SK-N-SH (cell line): ENCODE data around the gene PKD2L1. TPM values are rescaled to one million over a fixed set of nuclear protein-coding genes. Genes with fewer than 3 reads are reported as not detected.

Experiments
- CTCF ChIA-PET: fragments of 300-600, 350-600 bp; formaldehyde crosslinking; extraction: SDS; loops from one replicate; lab custom pipeline; 2021; lab: Yijun Ruan, JAX
- POLR2A ChIA-PET: fragments of 350-600 bp; sonication (Branson Sonifier 250); formaldehyde crosslinking; extraction: SDS; loops from one replicate; lab custom pipeline; 2020; ENCODE audit warnings: antibody characterized with exemption, inconsistent platforms; lab: Yijun Ruan, JAX
- DNase-seq: peaks from one replicate; pipeline ENCODE4 v3.0.0; 2012
- H2AFZ ChIP-seq: fragments of 200-600 bp; sonication (generic); 2 replicates; pipeline ENCODE4 v1.8.1; 2016; ENCODE audit warnings: antibody characterized with exemption, mild to moderate bottlenecking, low read depth
- H3F3A ChIP-seq: fragments of 200-600 bp; sonication (generic); replicated peaks from 2 replicates; pipeline ENCODE3; 2016; ENCODE audit warnings: antibody characterized with exemption, mild to moderate bottlenecking; ENCODE audit not compliant: insufficient read depth
- H3K27ac ChIP-seq, 2 experiments: fragments of 200-500 bp in 1 of 2; fragments of 200-600 bp in 1 of 2; sonication (Bioruptor generic) in 1 of 2; sonication (generic), shearing (Covaris generic) in 1 of 2; 2 replicates each; pipeline versions ENCODE4 v1.5.1 to v1.6.1; 2014 to 2016; ENCODE audit warnings: low read depth in 2 of 2, inconsistent platforms in 1 of 2, low read length in 1 of 2, mild to moderate bottlenecking in 1 of 2, mixed read lengths in 1 of 2
- H3K27me3 ChIP-seq: fragments of 200-600 bp; sonication (generic), shearing (Covaris generic); 2 replicates; pipeline ENCODE4 v1.6.1; 2016; ENCODE audit warnings: mixed run types; ENCODE audit not compliant: insufficient read depth
- H3K36me3 ChIP-seq, 2 experiments: fragments of 200-500 bp in 1 of 2; fragments of 200-600 bp in 1 of 2; sonication (Bioruptor generic) in 1 of 2; sonication (generic) in 1 of 2; replicated peaks in 1 of 2; 2 replicates each; pipeline versions ENCODE3 to v1.5.1; 2014 to 2016; ENCODE audit warnings: low read length in 1 of 2, mild to moderate bottlenecking in 1 of 2; ENCODE audit not compliant: insufficient read depth in 2 of 2, control insufficient read depth in 1 of 2
- H3K4me1 ChIP-seq, 2 experiments: fragments of 200-500 bp in 1 of 2; fragments of 200-600 bp in 1 of 2; sonication (Bioruptor generic) in 1 of 2; sonication (generic), shearing (Covaris generic) in 1 of 2; 2 replicates each; pipeline versions ENCODE4 v1.5.1 to v1.6.1; 2014 to 2016; ENCODE audit warnings: low read depth in 1 of 2, low read length in 1 of 2, mixed run types in 1 of 2; ENCODE audit not compliant: insufficient read depth in 2 of 2, control insufficient read depth in 1 of 2
- H3K4me2 ChIP-seq: fragments of 200-600 bp; sonication (generic), shearing (Covaris generic); 2 replicates; pipeline ENCODE4 v1.6.1; 2017; ENCODE audit warnings: mixed run types
- H3K4me3 ChIP-seq, 2 experiments: fragments of 200-500 bp in 1 of 2; fragments of 200-600 bp in 1 of 2; sonication (Bioruptor generic) in 1 of 2; sonication (generic), shearing (Covaris generic) in 1 of 2; 2 replicates each; pipeline versions ENCODE4 v1.5.1 to v1.8.1; 2014 to 2016; ENCODE audit warnings: low read depth in 2 of 2, inconsistent platforms in 1 of 2, low read length in 1 of 2, mild to moderate bottlenecking in 1 of 2, mixed read lengths in 1 of 2, moderate library complexity in 1 of 2
- H3K79me2 ChIP-seq: fragments of 200-600 bp; sonication (generic); 2 replicates; pipeline ENCODE4 v1.8.1; 2017; ENCODE audit warnings: mild to moderate bottlenecking; ENCODE audit not compliant: insufficient read depth
- H3K9ac ChIP-seq: fragments of 200-600 bp; sonication (generic); 2 replicates; pipeline ENCODE4 v1.6.1; 2017; ENCODE audit warnings: mixed run types
- H3K9me2 ChIP-seq: fragments of 200-600 bp; sonication (generic); 2 replicates; pipeline ENCODE4 v1.6.1; 2017; ENCODE audit warnings: mixed run types
- H3K9me3 ChIP-seq: fragments of 200-600 bp; sonication (generic); 2 replicates; pipeline ENCODE4 v1.6.1; 2017; ENCODE audit warnings: mixed run types, mild to moderate bottlenecking, moderate library complexity
- H4K20me1 ChIP-seq: fragments of 200-600 bp; sonication (generic); 2 replicates; pipeline ENCODE4 v1.6.1; 2017; ENCODE audit warnings: mild to moderate bottlenecking, mixed run types; ENCODE audit not compliant: insufficient read depth
- CHD2 ChIP-seq: fragments of 150-350 bp; IDR thresholded peaks from 2 replicates; pipeline ENCODE4 v1.6.1; 2018; ENCODE audit warnings: low read length; ENCODE audit not compliant: partially characterized antibody
- EP300 ChIP-seq, 2 experiments: IDR thresholded peaks; 2 replicates each; pipeline versions ENCODE4 v1.4.0 to v1.6.1; 2012; ENCODE audit warnings: borderline replicate concordance in 1 of 2, low read depth in 1 of 2, low read length in 1 of 2
- EZH2phosphoT487 ChIP-seq: fragments of 200-600 bp; sonication (generic); IDR thresholded peaks from 2 replicates; pipeline ENCODE4 v1.6.1; 2017; ENCODE audit warnings: low read depth, mixed run types, mild to moderate bottlenecking, antibody characterized with exemption, moderate library complexity, borderline replicate concordance
- FOXJ3 ChIP-seq: sonication (generic); formaldehyde crosslinking; IDR thresholded peaks from 2 replicates; pipeline ENCODE4 v1.5.1; 2020; ENCODE audit warnings: mild to moderate bottlenecking, missing genetic modification reagents
- FOXM1 ChIP-seq: IDR thresholded peaks from 2 replicates; pipeline ENCODE4 v1.4.0; 2012; ENCODE audit warnings: low read depth, mild to moderate bottlenecking
- MEF2A ChIP-seq: IDR thresholded peaks from 2 replicates; pipeline ENCODE4 v1.4.0; 2012; ENCODE audit warnings: low read depth, borderline replicate concordance
- MXI1 ChIP-seq: IDR thresholded peaks from 2 replicates; pipeline ENCODE4 v1.6.1; 2012; ENCODE audit warnings: mild to moderate bottlenecking, low read depth, low read length, improper control_type of control experiment
- RAD21 ChIP-seq: IDR thresholded peaks from 2 replicates; pipeline ENCODE4 v1.6.1; 2012; ENCODE audit warnings: mild to moderate bottlenecking, low read length
- RFX5 ChIP-seq: IDR thresholded peaks from 2 replicates; pipeline ENCODE4 v1.6.1; 2012; ENCODE audit warnings: mild to moderate bottlenecking, improper control_type of control experiment, low read length
- SIN3A ChIP-seq: IDR thresholded peaks from 2 replicates; pipeline ENCODE4 v1.6.1; 2012; ENCODE audit warnings: low read depth, mild to moderate bottlenecking, low read length, moderate library complexity, borderline replicate concordance
- TAF1 ChIP-seq: IDR thresholded peaks from 2 replicates; pipeline ENCODE4 v1.6.1; 2012; ENCODE audit warnings: low read depth, mild to moderate bottlenecking, low read length, moderate library complexity, borderline replicate concordance
- TCF12 ChIP-seq: IDR thresholded peaks from 2 replicates; pipeline ENCODE4 v1.4.0; 2012
- TEAD4 ChIP-seq: IDR thresholded peaks from 2 replicates; pipeline ENCODE4 v1.4.0; 2012; ENCODE audit warnings: mild to moderate bottlenecking, borderline replicate concordance; ENCODE audit not compliant: insufficient read depth
- USF2 ChIP-seq: fragments of 150-350 bp; IDR thresholded peaks from 2 replicates; pipeline ENCODE4 v1.6.1; 2017; ENCODE audit warnings: antibody characterized with exemption, low read length, low read depth, borderline replicate concordance
- YY1 ChIP-seq: IDR thresholded peaks from 2 replicates; pipeline ENCODE4 v1.4.0; 2012; ENCODE audit warnings: low read depth, mild to moderate bottlenecking
- WGBS: methylation state at CpG from one replicate; pipeline ENCODE4 v1.1.6; 2017; ENCODE audit warnings: low lambda C conversion rate; 5-methylcytosine and 5-hydroxymethylcytosine counted together
- polyA plus RNA-seq, 3 experiments: library from polyadenylated mRNA; depleted of rRNA; stranded (reverse); fragments of >200 nt; gene quantifications; 2 replicates each; pipeline ENCODE4 v1.2.3, GENCODE V29; 2012
- TF ChIP-seq, protein P1 (sequence below): IDR thresholded peaks from 2 replicates; pipeline ENCODE4 v1.6.1; 2012; ENCODE audit warnings: mild to moderate bottlenecking, low read depth, low read length, moderate library complexity
- TF ChIP-seq, protein P2 (sequence below): IDR thresholded peaks from 2 replicates; pipeline ENCODE4; 2012

PKD2L1 gene
- polyA plus RNA-seq, 1 of the 3 experiments (the other 2 are of a cell fraction), result not detected

DNA sequence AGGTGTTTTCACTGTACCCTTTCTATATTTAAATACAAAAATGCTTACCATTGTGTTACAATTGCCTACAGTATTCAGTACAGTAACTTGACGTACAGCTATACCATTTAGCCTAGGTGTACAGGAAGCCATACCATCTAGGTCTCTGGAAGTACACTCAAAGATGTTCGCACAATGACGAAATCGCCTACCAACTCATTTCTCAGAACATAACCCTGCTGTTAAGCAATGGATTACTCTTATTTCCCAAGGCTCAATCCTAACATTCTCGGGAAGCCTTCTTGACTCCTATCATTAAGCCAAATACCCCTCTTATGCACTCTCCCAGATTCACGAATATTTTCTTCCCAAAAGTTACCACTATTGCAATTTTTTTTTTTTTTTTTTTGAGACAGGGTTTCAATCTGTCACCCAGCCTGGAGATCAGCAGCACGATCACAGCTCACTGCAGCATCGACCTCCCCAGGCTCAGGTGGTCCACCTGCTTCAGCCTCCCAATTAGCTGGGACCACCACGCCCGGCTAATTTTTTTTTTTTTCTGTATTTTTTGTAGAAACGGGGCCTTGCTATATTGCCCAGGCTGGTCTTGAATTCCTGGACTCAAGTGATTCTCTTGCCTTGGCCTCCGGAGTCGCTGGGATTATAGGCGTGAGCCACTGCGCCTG lies 64.1 kb downstream of the PKD2L1 start:
- POLR2A ChIA-PET, result no interaction called here
- no peaks in the 10 kb centered on the region for H3K9me2 ChIP-seq
- no peaks in the 10 kb centered on the region for H4K20me1 ChIP-seq
- WGBS, result 91% methylated on average over 15 of the region's 15 CpGs
- H3F3A ChIP-seq, result peaks cover 4% of the 10 kb centered on the region
- peak overlapping the region; percentile 89 for H3K4me2 ChIP-seq
- no peak overlapping the region for H3K27ac ChIP-seq
- H3K27me3 ChIP-seq, result no peaks in the 10 kb centered on the region
- H2AFZ ChIP-seq, result no peak overlapping the region
- no peak overlapping the region for H3K9ac ChIP-seq
- peaks cover 0 to 3% of the 10 kb centered on the region in 2 experiments; a peak in 1 of 4 replicates for H3K4me1 ChIP-seq
- CTCF ChIA-PET, result no interaction called here
- TF ChIP-seq SIN3A (no peak), TAF1 (no peak), FOXM1 (no peak), RAD21 (no peak), MXI1 (no peak), TCF12 (no peak), MEF2A (no peak), USF2 (no peak), YY1 (no peak), TEAD4 (no peak), EP300 (IDR thresholded peaks at IDR 0.05; ENCODE audit: borderline replicate concordance in 1 of 2, low read depth in 1 of 2, low read length in 1 of 2) (no peak), CHD2 (no peak), RFX5 (no peak), EZH2phosphoT487 (no peak), FOXJ3 (CRISPR knock-in tag) (no peak)
- TF ChIP-seq, protein P1, sequence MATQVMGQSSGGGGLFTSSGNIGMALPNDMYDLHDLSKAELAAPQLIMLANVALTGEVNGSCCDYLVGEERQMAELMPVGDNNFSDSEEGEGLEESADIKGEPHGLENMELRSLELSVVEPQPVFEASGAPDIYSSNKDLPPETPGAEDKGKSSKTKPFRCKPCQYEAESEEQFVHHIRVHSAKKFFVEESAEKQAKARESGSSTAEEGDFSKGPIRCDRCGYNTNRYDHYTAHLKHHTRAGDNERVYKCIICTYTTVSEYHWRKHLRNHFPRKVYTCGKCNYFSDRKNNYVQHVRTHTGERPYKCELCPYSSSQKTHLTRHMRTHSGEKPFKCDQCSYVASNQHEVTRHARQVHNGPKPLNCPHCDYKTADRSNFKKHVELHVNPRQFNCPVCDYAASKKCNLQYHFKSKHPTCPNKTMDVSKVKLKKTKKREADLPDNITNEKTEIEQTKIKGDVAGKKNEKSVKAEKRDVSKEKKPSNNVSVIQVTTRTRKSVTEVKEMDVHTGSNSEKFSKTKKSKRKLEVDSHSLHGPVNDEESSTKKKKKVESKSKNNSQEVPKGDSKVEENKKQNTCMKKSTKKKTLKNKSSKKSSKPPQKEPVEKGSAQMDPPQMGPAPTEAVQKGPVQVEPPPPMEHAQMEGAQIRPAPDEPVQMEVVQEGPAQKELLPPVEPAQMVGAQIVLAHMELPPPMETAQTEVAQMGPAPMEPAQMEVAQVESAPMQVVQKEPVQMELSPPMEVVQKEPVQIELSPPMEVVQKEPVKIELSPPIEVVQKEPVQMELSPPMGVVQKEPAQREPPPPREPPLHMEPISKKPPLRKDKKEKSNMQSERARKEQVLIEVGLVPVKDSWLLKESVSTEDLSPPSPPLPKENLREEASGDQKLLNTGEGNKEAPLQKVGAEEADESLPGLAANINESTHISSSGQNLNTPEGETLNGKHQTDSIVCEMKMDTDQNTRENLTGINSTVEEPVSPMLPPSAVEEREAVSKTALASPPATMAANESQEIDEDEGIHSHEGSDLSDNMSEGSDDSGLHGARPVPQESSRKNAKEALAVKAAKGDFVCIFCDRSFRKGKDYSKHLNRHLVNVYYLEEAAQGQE, result no peak
- TF ChIP-seq, protein P2, sequence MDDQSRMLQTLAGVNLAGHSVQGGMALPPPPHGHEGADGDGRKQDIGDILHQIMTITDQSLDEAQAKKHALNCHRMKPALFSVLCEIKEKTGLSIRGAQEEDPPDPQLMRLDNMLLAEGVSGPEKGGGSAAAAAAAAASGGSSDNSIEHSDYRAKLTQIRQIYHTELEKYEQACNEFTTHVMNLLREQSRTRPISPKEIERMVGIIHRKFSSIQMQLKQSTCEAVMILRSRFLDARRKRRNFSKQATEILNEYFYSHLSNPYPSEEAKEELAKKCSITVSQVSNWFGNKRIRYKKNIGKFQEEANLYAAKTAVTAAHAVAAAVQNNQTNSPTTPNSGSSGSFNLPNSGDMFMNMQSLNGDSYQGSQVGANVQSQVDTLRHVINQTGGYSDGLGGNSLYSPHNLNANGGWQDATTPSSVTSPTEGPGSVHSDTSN, result no peak
- H3K79me2 ChIP-seq, result peaks cover 53% of the 10 kb centered on the region
- peak overlapping the region in 1 of 2 experiments; percentile 88; a peak in 2 of 4 replicates for H3K4me3 ChIP-seq
- H3K36me3 ChIP-seq, result peaks cover 6 to 7% of the 10 kb centered on the region in 2 experiments
- no peak for DNase-seq
- no peaks in the 10 kb centered on the region for H3K9me3 ChIP-seq
